Kidney glomerular epithelial cell (primary cell): ENCODE data around the gene TAF11.
"Not testable (repeated sequence)": the region's sequence is repeated elsewhere in the genome, so short reads cannot be mapped to it uniquely, and the experiment has no call there.

Source experiments
- DNase-seq: peaks from one replicate; lab custom pipeline; 2025; lab: John Stamatoyannopoulos, UW

Gene TAF11, protein sequence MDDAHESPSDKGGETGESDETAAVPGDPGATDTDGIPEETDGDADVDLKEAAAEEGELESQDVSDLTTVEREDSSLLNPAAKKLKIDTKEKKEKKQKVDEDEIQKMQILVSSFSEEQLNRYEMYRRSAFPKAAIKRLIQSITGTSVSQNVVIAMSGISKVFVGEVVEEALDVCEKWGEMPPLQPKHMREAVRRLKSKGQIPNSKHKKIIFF

DNA sequence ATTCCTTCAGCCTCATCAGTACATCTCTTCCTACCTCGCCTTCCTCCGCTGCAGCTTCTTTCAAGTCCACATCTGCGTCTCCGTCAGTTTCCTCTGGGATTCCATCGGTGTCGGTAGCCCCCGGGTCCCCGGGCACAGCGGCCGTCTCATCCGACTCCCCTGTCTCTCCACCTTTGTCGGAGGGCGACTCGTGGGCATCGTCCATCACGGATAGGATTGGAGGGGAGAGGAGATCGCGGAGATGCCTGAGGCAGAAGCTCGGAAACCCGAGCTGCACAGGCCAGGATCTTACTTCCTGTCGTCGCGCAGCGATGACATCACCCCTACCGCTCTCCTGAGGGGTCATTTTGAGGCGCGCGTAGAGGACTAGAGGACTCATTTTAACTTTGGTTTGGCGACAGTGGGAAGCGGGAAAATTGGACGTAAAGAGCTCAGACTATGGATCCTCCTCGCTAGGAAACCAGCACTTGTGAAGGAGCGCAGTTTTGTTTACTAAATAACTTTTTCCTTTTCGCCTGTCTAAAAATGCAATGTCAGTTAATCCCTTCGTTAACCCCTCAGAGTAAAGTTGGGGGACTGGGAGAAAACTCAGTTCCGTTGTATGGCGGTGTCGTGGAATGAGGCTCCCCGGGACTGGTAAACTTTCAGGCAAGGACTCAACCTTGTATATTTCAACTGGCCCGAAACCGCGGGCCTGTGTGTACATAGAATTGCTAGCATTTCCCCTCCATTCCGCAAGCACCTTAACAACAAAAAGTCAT, at the start of gene TAF11:
TSS of gene TAF11 (minus strand) at position 290 of the 761 bp plus-strand sequence. CDS start at position 205, 85 bp downstream.
- DNase-seq, result peak; percentile 88

DNA sequence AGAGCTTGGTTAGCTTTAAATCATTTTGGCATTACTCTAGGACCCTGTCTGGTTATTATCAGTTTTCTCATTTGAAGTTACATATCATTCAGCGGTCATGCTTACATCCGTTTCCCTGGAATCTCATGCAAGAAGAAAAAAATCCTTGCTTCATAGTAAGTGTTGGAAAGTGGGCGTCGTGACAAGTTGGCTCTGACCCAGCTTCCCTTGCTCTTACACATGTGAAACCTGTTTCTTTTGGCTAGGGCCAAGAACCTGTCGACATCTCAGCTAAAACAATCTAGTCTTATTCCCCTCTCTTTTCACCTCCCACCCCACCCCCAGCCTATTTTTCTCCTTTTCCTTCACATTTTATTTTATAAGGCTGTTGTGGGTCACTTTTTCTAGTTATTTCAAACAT, 46.7 kb upstream of the TAF11 start:
- no peak for DNase-seq

DNA sequence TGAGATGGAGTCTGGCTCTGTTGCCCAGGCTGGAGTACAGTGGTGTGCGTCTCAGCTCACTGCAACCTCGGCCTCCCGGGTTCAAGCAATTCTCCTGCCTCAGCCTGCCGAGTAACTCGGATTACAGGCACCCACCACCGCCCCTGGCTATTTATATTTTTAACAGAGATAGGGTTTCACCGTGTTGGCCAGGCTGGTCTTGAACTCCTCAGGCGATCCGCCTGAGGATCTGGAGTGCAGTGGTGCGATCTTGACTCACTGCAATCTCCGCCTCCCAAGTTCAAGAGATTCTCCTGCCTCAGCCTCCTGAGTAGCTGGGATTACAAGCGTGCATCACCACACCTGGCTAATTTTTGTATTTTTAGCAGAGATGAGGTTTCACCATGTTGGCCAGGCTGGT, 44.4 kb upstream of the TAF11 start:
- not testable (repeated sequence) for DNase-seq

DNA sequence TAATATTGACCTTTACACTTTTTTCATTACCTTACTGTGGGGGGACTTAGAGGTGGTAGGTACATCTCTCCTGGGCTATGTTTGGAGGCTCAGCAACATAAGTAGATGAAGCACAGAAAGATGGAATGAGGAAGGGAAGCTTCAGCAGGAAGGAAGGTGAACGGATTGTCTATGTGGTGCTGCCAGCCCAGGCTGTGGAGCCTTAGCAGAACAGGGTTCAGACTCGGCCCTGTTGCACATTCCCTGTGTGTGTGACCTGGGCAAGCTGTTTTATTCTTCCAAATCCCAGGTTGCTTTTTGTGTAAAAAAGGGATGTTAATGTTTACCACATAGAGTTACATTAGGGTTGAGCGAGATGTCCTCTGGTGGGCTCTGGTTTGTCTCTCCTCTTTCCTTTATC, 42.4 kb upstream of the TAF11 start:
- no peak for DNase-seq

DNA sequence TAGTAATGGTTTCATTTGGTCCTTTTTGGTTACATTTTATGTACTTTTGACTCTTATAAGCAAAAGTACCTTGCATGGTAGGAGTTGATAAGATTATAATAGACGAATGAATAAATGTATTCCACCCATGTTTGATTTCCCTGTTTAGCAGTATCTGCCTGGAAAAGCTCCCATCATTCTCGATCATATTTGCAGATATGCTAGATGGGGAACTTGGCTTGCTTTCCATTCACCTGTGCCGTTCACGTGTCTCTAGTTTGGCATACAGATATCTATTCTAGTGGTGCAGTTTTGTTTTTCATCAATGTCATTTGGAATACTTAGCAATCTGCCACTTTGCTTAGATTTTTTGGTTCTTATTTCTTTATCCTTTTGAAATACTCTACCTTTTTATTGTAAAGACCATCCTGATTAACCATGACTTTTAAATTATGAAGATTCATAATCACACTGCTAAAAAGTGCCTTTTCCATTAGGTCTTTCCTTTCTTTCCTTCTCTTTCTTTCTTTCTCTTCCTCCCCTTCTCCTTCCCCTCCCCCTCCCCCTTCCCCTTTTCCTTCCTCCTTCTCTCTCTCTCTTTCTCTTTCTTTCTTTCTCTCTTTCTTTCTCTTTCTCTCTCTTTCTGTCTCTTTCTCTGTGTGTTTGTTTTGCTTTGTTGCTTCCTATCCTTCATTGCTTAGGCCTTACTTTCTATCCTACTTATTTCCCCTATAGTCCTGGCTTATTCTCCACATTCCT, 41.6 kb upstream of the TAF11 start:
- DNase-seq, result no peak

DNA sequence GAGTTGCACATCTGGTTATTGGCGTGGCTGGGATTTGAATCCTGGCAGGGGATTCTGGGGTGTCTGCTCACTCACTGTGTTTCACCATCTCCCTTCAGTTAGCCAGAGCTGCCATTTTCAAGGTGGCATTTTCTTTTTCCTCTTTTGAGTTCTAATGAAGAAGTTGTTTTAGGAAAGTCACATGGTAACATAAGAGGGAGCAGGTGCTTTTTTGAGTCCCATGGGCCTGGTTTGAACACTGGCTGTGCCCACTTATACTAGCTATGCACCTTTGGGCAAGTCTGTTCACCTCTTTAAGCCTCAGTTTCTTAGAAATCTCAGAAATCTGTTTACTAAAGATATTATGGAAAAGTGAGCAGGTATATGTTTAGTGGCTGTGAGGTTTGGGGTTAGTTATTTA, 40.9 kb upstream of the TAF11 start:
- DNase-seq, result no peak

DNA sequence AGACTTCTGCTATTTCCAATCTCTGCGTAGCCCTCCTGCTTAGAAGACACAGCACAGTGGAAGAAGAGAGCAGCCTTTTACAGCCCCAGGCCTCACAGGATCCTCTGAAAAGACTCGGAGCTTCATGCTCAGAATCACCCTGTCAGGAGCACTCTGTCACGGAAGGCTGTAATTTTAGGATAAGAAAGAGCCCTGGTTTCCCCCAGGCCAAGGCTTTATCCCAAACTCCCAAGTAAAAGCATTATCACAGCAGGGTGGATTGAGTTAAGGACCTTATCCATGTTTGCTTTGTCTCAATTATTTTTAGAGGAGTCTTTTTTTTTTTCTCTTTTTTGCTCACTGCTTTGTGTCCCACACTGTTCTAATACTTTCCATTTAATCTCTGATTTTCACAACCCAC, 40.4 kb upstream of the TAF11 start:
- DNase-seq, result no peak

DNA sequence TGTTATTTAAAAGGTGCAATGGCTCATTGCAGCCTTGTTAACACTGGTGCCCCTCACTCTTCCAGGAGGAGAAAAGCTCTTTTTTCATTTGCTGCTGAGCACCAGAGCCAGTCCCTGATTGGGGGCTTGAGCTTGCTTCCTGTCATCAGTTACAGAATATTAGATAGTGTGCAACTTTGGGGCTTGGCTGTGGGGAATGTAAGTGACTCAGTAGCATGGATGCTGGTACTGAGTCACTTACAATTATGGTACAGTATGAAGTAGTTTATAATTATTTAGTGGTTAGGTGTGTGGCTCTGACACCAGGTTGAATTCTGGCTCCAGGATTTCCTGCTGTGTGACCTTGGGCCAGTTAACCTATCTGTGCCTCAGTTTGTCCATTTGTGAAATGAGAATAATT, 38.8 kb upstream of the TAF11 start:
- peak; percentile 44 for DNase-seq

DNA sequence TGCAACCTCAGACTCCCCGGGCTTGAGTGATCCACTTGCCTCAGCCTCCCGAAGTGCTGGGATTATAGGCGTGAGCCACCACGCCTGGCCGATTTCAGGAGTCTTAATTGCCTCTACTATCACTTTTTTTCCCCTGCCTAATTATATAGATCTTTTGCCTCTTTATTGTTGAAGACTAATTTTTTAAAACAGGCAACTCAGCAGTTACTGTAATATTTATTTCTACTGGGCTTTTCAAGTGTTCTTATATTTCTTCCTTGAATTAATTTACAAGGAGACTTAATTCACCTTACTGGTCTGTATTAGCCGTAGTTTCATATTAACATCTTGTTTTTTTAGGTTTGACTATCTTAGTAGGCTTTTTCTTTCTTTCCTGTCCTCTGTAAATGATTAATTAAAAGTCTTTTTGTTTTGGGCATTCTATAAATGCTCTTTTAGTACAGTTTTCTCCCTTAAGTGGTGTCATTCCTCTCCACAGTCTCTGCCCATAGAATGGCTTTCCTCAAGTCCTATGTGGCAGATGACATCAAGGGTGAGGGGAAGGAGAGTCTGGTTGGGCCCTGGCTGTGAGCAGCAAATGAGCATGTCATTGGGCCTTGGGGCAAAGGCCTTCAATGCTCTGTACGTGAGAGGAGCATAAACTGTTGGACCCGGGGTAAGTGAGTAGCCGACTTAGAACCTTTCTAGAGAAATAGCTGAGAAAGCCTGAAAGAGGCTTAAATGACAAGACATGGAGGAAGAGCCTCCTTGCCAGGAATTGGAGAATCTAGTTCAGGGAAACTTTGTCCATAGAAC, 37.2 kb upstream of the TAF11 start:
- DNase-seq, result peak; percentile 7

DNA sequence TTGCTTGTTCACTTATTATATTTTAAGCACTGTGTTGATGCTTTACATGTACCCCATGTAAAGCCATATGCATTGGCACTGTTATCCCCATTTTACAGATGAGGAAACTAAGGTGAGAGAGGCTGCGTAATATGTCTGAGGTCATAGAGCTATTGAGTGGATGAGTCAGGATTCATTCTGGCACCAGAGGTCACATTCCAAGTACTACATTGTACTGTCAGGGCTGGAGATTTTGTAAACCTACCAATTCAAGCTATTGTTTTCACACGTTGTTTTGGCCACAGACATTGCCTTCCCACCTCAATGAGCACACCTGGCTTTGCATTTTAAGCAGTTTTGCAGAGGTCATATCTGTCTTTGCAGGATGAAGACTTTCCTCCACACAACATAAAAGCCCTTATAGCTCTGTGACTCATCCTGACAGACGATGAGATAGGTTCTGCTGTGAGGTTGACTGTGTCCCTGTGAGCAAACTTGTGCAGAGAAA, 34.4 kb upstream of the TAF11 start:
- DNase-seq, result peak; percentile 92

DNA sequence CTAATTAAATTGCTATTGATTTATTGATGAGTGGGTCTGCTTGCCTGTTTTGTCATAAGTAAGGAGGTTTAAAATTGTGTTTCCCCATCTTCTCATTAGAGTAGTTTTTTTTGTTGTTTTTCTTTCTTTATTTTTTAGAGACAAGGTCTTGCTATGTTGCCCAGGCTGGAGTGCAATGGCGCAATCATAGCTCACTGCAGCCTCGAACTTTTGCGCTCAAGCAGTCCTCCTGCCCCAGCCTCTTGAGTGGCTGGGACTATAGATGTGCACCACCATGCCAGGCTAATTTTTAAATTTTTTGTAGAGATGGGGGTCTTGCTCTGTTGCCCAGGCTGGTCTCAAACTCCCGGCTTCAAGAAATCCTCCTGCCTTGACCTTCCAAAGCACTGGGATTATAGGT, 32.3 kb upstream of the TAF11 start:
- no peak for DNase-seq

DNA sequence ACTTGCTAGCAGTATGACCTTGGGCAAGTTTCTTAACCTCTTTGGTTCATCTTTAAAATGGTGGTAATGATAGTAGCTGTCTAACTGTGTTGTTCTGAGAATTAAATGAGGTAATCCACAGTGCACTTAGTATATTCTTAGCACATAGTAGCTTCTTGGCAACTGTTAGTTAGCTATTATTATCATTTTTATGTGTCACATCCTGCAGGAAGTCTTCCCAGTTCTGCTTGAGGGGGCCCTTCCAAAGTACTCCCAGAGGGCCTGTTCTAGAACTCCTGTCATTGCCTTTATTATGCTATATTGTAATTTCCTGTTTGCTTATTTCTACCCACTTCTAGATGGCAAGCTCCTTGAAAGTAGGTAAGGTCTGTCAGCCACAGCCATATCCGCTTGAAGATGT, 31.8 kb upstream of the TAF11 start:
- peak; percentile 37 for DNase-seq

DNA sequence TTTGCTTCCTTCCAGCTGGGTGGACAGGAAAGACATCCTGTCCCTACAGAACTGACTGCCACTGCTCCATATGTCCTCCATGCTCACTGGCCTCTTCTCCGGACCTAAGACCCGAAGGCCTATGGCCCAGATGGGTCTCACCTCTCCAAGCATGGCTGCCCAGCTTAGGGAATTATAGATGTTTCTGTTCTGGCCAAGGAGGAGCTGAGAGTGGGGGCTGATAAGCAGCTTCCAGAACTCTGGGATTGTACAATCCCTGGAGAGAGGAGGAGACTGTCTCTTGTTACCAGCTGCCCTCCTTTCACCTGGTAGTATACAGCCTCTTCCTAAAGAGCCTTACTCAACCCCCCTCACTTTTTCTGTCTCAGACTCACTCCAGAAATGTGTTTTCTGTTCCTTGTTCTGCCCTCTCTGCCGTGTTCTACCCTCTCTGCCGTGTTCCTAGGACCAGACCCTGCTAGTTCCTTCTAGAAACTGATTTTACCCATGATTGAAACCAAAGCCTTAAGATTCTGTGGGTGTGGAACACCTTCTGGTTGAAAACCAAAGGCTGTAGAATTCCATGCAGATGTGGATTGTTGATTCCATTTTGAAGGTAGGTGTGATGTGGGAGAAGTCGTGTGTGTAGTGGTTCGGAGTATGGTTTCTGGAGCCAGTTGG, 29.9 kb upstream of the TAF11 start:
- no peak for DNase-seq

DNA sequence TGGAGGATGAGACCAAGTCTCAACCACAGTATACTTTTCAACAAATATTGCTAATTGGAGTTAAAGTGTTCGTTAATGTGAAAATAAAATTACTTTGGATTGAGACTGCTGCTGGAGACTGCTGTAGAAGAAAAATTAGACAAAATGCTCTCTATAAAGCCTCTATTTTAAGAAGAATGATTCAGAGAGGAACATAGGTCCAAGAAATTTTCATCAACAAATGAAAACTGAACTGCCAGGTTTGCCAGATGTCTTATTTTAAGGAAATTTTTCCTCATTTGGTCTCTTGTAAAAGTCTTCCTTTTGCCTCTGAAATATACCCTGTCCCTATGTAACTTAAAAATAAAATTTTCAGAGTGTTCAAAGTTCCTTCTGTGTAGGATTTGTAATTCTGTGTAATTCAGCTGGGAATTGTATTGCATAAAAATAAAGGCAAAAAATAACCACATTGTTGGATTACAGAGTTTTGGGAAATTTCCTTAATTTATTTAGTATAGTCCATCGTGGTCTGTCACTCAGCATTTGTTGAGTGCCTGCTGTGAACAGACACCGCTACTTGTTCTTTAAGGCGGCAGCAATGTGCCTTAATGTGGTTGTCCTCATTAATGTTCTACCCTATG, 28.6 kb upstream of the TAF11 start:
- no peak for DNase-seq

DNA sequence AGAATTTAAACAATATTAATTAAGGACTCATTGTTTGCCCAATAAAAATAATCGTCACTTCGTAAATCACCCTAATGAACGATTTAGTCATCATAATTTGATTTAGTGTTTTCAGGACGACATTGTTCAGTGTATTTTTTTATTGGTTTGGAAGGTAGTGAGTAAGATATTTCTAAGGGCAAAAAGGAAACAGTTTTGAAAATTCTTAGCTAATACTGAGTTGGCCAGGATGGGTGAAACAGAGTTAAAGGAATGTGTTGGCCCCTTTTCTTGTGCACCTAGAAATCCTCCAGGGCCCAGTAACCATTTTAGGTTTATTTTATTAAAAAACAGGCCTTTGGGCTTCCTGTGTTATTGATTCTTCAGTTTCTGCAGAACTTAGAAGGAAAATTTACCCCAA, 26.5 kb upstream of the TAF11 start:
- no peak for DNase-seq

DNA sequence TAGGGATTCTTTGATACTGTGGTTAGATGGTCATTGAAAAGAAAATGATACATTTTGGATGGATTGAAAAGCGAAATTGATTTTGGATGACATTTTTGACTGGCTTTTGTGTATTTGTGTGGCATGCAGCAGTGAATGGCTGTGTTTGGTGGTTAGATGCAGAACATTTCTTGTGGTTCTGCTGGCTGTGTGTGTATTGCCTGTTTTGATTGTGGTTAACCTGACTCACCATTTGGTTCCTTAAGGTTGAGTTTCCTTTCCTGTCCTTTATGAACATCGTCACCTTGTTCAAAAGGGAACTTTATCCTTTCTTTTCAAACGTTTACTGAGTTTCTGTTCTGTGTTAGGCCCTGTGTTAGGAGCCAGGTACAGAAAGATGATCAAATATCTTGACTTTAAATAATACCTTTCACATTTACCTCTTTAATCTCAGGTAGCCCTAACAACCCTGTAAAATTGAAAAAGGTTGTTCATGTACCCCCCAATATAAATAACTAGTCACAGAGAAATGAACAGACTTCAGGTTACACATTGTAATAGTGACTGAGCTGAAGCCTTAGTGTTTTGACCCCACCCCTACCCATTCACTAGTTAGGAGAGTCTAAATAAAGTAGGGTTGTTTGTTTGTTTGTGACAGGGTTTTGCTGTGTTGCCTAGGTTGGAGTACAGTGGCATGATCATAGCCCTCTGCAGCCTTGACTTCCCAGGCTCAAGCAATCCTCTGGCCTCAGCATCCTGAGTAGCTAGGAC, 25.0 kb upstream of the TAF11 start:
- DNase-seq, result peak; percentile 81

DNA sequence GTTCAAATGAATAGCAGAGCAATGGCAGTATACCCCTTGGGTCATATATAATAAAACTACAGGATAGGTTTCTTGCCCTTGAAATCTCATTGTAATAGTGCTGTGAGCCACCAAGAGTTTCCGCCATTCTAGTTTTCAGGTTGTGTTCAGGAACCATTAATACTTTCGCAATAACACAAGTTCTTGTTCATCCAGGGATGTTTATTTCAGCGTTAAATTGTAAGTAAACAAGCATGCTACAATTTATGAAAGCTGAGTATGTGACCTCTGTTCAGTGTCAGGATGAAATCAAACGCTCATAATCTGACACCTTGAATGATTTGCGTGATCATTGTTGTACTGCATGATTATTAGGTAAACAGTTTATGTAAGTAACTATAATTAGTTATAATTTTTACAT, 24.0 kb upstream of the TAF11 start:
- no peak for DNase-seq

DNA sequence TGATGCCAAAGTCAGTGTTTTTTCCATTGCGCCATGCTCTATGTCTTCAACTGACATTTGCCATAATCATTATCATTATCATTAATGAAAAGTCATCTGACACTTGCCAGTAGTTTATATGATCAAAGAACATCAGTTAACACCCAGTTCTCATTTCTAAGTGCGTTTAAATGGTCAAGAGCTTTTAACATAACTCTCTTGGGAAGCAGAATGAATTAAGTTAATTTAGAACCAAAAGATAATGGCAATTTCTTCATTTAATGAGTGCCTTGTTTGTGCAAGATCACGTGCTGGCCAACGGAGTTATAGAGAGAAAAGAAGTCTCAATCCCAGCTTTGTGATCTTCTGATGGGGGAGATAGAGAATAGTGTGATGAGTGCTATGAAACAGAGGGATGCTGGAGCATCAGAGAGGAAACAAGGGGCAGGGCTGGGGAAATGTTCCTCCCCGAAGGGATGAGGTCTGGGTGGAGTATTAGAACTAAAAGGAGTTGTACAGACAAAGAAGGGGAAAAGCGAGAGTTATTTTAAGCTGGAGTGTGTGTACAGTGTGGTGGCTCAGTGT, 21.6 kb upstream of the TAF11 start:
- no peak for DNase-seq

DNA sequence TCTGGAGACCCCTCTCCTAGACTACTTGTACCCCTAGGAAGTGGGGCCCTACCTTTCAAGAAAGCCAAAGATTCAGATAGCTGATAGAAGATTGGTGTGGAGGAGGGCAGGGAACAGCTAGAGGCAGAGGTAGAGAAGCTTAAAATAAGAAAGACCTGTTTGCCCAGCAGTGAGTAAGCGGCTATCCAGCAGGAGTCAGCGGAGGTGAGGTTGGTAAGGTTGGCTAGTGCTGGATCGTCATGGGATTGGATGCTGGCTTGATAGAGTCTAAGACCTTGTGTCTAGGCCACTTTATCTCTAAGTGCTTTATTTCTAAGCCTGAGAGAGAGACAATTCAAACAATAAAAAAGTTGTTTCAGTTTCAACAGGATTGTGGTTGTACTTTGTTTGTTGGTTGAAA, 20.4 kb upstream of the TAF11 start:
- no peak for DNase-seq

DNA sequence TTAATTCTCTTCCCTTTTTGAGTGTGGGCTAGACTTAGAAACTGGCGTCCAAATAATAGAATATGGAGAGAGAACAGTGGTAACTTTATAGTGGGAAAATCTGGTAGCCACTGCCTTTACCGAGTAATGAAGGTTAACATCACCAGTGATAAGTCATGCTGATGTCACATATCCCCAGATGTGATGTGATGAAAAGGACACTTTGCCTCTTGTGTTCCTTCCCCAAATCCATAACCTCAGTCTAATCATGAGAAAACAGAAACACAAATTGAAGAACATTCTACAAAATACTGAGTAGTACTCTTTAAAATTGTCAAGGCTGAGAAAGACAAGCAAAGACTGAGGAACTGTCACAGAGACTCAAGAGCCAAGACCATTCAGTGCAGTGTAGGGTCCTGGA, 19.0 kb upstream of the TAF11 start:
- no peak for DNase-seq
